HepG2 (cell line): ENCODE results near the gene ENPP7. TPM values are rescaled to one million over a fixed set of nuclear protein-coding genes. Genes with fewer than 3 reads are reported as not detected.

Experiments used
- ATF7-NPFF ChIP-seq: sonication (generic); formaldehyde crosslinking; IDR thresholded peaks from 2 replicates; pipeline ENCODE4 v1.8.1; 2023; ENCODE audit warnings: mild to moderate bottlenecking, low read depth, missing genetic modification reagents, moderate library complexity
- IRF9 ChIP-seq: sonication (generic); formaldehyde crosslinking; IDR thresholded peaks from 2 replicates; pipeline ENCODE4 v1.8.0; 2022; ENCODE audit warnings: missing genetic modification reagents, mild to moderate bottlenecking, borderline replicate concordance
- MAFF ChIP-seq: IDR thresholded peaks from 2 replicates; pipeline ENCODE4 v1.6.1; 2011; ENCODE audit warnings: low read depth, low read length, improper control_type of control experiment
- NR0B2 ChIP-seq: sonication (generic); formaldehyde crosslinking; IDR thresholded peaks from 2 replicates; pipeline ENCODE4 v1.4.0; 2020; ENCODE audit warnings: mild to moderate bottlenecking, missing genetic modification reagents
- PREB ChIP-seq: sonication (generic); formaldehyde crosslinking; IDR thresholded peaks from 2 replicates; pipeline ENCODE4 v1.4.0; 2020; ENCODE audit warnings: missing genetic modification reagents
- SALL1 ChIP-seq: sonication (generic); formaldehyde crosslinking; IDR thresholded peaks from 2 replicates; pipeline ENCODE4 v1.8.0; 2022; ENCODE audit warnings: mild to moderate bottlenecking, missing genetic modification reagents
- SMAD3 ChIP-seq: sonication (generic); formaldehyde crosslinking; IDR thresholded peaks from 2 replicates; pipeline ENCODE4 v1.4.0; 2020; ENCODE audit warnings: missing genetic modification reagents
- TBX2 ChIP-seq: sonication (generic); formaldehyde crosslinking; IDR thresholded peaks from 2 replicates; pipeline ENCODE4 v1.5.0; 2020; ENCODE audit warnings: missing genetic modification reagents, mild to moderate bottlenecking, borderline replicate concordance
- ZFAT ChIP-seq: sonication (generic); formaldehyde crosslinking; conservative IDR thresholded peaks from 2 replicates; pipeline ENCODE4 v1.8.1; 2023; ENCODE audit warnings: missing genetic modification reagents, inconsistent platforms
- ZNF18 ChIP-seq: sonication (generic); formaldehyde crosslinking; IDR thresholded peaks from 2 replicates; pipeline ENCODE4 v1.8.0; 2022; ENCODE audit warnings: mild to moderate bottlenecking, missing genetic modification reagents; ENCODE audit not compliant: insufficient replicate concordance
- ZNF362 ChIP-seq: sonication (generic); formaldehyde crosslinking; IDR thresholded peaks from 2 replicates; pipeline ENCODE4 v1.4.0; 2020; ENCODE audit warnings: missing genetic modification reagents, mild to moderate bottlenecking, borderline replicate concordance
- ZNF510 ChIP-seq: sonication (generic); formaldehyde crosslinking; IDR thresholded peaks from 2 replicates; pipeline ENCODE4 v1.4.0; 2020; ENCODE audit warnings: low read depth, mild to moderate bottlenecking, missing genetic modification reagents
- ZNF646 ChIP-seq: sonication (generic); formaldehyde crosslinking; IDR thresholded peaks from 2 replicates; pipeline ENCODE4 v1.9.0; 2021; ENCODE audit warnings: mild to moderate bottlenecking, missing genetic modification reagents
- ZNF761 ChIP-seq: sonication (generic); formaldehyde crosslinking; conservative IDR thresholded peaks from 2 replicates; pipeline ENCODE4 v1.4.0; 2020; ENCODE audit warnings: mild to moderate bottlenecking, missing genetic modification reagents
- ZSCAN21 ChIP-seq: sonication (generic); formaldehyde crosslinking; IDR thresholded peaks from 2 replicates; pipeline ENCODE4 v1.8.0; 2022; ENCODE audit warnings: mild to moderate bottlenecking, missing genetic modification reagents, moderate library complexity, borderline replicate concordance
- polyA plus RNA-seq, 8 experiments: library from polyadenylated mRNA; depleted of rRNA in 3 of 8; stranded (reverse) in 7 of 8; unstranded in 1 of 8; fragments of >200 nt; fragmentation: Illumina TruSeq in 4 of 8; extraction: Trizol in 4 of 8; gene quantifications; 2 replicates each; pipeline versions ENCODE4 v1.2.1 to v1.2.3, GENCODE V29; 2011 to 2016; ENCODE audit warnings: low read depth in 4 of 8, missing spikeins in 1 of 8, mixed read lengths in 1 of 8; ENCODE audit not compliant: insufficient read depth in 1 of 8
- total RNA-seq, 5 experiments: library from RNA; depleted of rRNA; stranded (reverse); fragments of >200 nt; fragmentation: Illumina TruSeq; extraction: Trizol; gene quantifications; 2 replicates each; pipeline ENCODE4 v1.2.3, GENCODE V29; 2016; ENCODE audit warnings: low read depth in 1 of 5

Gene ENPP7
- total and polyA plus RNA-seq, 2 of the 13 experiments (the other 11 are each of a cell fraction or from before 2014, with no cell fraction given) = 1.1 to 2.2 TPM

- TF ChIP-seq ZNF761 (CRISPR knock-in tag) (0 out of 2 replicates have a peak, but pooled peaks have one; percentile 60), IRF9 (CRISPR knock-in tag) (no peak; the same call in 1 of the 2 replicates), MAFF (no peak), ZNF362 (CRISPR knock-in tag) (no peak), ZNF510 (CRISPR knock-in tag) (0 out of 2 replicates have a peak, but pooled peaks have one; percentile 62), PREB (CRISPR knock-in tag) (no peak), ZFAT (CRISPR knock-in tag) (no peak), TBX2 (CRISPR knock-in tag) (peak; percentile 76), SALL1 (peak; percentile 63), NR0B2 (no peak), ZSCAN21 (CRISPR knock-in tag) (no peak), ZNF646 (CRISPR knock-in tag) (no peak), SMAD3 (0 out of 2 replicates have a peak, but pooled peaks have one; percentile 18), ZNF18 (no peak), ATF7-NPFF (CRISPR knock-in tag) (no peak)
These were observed 2.3 kb downstream of the ENPP7 start (continued) for GRCh38 chr17:79732804-79733691.
